Measurements from ENCODE around the gene AOPEP.

Gene AOPEP

DNA sequence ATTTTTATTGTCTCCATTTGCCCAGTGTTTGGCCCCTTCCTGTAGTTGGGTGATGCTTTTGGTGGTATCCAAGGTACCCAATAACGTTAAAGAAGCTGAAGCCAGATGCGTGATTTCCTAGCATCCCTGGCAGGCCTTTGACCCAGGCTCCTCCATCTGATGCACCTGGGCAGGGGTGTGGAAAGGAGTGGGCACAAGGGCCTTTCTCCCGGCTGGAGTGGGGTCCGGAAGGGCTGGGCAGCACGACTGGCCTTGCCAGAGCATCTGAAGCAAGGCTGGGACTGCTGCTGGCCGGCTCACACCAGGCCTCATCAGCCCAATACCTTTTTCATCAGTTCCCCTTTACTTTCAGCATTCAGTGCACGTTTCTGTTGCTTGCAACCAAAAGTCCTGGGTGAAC is 370.8 kb downstream of the AOPEP start:
- DNase-seq (ENCODE audit: low read depth, low spot score), result no peak

- no peak for DNase-seq (ENCODE audit: low read depth, low spot score)
These were observed 372.0 kb downstream of the AOPEP start for GRCh38 chr9:95098391-95098921.

- no peak for DNase-seq (ENCODE audit: low read depth, low spot score)
These were observed 373.0 kb downstream of the AOPEP start for GRCh38 chr9:95099321-95100070.

- no peak for DNase-seq (ENCODE audit: low read depth, low spot score)
These were observed 373.6 kb downstream of the AOPEP start for GRCh38 chr9:95100071-95100627.

GRCh38 chr9:95101326-95101725 is 374.8 kb downstream of the AOPEP start:
- DNase-seq (ENCODE audit: low read depth, low spot score), result no peak

- no peak for DNase-seq (ENCODE audit: low read depth, low spot score)
These were observed 375.5 kb downstream of the AOPEP start for GRCh38 chr9:95102001-95102433.

- DNase-seq (ENCODE audit: low read depth, low spot score), result no peak
These were observed 376.1 kb downstream of the AOPEP start for GRCh38 chr9:95102572-95102971.

DNA sequence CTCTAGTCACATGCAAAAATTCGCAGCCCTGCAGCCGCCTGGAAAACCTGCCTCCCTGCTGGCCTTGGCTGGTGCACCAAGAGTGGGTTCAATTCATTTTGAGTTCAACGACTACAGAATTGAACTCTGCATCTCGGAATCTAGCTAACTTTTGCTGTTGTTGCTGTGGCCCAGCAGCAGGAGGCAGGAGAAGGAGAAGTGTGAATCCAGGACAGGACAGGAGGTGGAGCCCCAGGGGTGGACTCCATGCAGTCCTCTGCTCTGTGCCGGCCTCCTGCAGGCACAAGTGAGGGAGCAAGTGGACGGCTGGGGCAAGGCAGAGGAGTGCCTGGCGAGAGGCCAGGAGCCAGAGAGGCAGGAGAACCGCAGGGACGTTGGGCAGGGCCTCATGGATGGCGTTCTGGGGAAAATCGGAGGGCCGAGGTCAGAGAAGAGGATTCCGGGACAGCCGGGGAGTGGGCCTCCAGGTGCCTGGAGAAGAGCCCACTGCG is 376.8 kb downstream of the AOPEP start:
- no peak for DNase-seq (ENCODE audit: low read depth, low spot score)

DNA sequence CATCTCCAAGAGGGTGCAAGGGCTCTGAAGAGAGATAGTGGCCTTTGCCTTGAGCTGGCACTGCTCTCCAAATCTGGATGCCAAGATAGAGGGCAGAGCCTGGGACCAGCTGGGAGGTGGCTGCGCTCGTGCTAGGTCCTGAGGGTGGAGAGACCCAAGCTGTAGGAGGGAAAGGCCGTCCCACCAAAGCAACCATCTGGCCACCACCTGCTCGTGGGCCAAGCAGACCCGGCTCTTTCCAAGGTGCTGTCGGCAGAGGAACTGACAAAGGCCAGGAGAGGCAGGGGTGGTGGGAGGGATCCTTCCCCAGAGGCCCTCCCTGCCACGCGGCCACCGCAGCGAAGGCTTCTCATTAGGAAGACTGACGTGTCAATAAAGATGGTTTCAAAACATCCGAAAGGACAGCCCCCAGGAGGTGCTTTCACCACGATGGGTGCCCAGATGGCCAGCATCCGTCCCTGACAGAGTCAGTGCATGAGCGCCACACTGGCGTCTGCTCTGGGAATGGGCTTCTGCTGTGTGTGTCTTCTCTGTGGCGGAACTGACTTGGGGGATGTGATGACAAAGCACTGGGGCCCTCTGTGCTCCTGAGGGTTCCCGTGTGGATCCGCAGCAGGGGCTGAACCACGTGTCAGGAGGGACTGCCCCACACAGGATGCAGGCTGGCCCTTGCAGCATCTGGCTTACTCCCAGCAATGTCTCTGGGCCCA is 377.5 kb downstream of the AOPEP start:
- no peak for DNase-seq (ENCODE audit: low read depth, low spot score)

DNA sequence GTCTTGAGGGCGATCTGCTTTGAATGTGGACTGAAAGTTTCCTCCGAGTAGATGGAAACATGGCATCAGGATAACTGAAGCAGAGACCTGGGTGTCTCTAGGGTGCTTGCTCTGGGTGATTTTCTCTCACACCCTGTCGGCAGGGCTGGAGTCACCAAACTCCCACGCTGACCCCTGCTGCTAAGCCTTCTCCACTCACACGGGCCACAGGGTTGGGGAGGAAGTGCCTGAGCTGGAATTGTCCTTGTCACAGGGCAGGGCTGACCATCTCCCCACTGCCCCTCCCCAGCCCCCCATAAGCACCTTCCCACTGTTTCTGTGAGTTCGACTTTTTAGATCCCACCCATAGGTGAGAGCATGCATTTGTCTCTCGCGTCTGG is 378.1 kb downstream of the AOPEP start:
- DNase-seq (ENCODE audit: low read depth, low spot score), result no peak

- no peak for DNase-seq (ENCODE audit: low read depth, low spot score)
These were observed 378.5 kb downstream of the AOPEP start for GRCh38 chr9:95104980-95105379.

GRCh38 chr9:95105519-95106287 is 379.2 kb downstream of the AOPEP start:
- no peak for DNase-seq (ENCODE audit: low read depth, low spot score)

- no peak for DNase-seq (ENCODE audit: low read depth, low spot score)
These were observed 380.7 kb downstream of the AOPEP start for GRCh38 chr9:95107001-95107749.

GRCh38 chr9:95107976-95108375 is 381.5 kb downstream of the AOPEP start:
- DNase-seq (ENCODE audit: low read depth, low spot score), result no peak

- no peak for DNase-seq (ENCODE audit: low read depth, low spot score)
These were observed 382.3 kb downstream of the AOPEP start for GRCh38 chr9:95108777-95109176.

GRCh38 chr9:95109456-95109855 is 383.0 kb downstream of the AOPEP start:
- DNase-seq (ENCODE audit: low read depth, low spot score), result no peak

DNA sequence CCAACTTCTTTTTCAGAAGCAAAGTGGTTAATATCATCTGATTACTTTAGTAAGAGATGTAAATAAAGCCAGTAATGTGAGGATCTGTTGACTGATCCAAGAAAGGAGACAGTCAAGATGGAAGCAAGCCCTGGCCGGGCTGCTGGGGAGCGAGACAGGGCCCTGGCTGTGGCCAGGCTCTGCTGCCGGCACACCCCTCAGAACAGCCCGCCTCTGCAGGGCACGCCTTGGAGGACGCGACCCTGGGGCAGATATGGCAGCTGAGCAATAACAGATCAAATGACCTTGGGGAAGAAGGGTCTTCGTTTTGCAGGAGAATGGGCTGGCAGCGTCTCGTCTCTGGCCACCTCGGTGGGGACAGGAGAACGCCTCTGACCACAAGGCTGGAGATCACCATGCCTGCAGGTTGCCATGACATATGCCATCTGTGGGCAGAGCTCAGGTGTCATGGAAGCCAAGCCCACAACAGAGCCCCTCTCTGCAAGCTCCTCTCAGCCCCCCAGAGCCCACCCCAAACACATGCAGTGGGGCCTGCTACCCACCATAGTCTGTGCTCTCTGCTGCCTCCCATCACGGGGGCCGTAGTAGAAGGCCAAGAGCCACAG is 384.5 kb downstream of the AOPEP start:
- DNase-seq (ENCODE audit: low read depth, low spot score), result no peak

- no peak for DNase-seq (ENCODE audit: low read depth, low spot score)
These were observed 385.2 kb downstream of the AOPEP start for GRCh38 chr9:95111716-95112115.

DNA sequence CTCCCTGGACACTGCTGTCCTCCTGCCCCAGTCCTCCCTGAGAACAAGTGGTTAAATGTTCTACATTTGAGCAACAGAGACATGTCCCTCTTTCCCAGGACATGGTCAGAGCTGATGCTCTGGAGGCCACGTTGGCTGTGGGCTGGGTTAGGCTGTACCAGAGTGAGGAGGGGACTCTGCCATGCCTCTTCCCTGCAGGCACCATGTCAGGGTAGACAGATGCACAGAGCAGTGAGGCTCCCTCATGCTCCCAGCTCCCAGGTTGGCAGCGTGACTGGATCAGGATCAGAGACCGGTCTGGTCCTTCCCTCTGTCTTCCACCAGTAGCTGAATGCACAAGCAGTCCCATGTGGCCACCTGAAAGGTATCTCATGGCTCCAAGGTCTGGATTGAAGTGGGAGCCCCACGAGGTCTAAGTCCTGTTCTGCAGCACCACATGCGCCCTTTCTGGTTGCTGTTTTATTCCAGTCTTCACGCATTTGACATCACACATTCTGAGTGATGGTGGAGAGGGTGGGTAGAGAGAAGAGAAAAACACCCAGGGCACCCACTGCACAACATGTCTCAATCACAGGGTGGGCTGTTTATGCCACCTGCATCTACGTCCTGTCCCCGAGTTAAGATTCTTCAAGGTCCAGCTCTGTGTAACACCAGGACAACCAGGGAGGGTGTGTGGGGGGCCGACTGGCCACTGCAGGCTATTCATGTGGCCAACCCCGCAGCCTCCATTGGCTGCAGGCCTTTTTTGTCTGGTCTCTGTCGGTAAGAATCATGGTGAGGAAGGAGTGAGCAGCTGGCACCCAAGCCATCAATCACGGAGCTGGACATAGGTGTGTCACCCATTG is 386.2 kb downstream of the AOPEP start:
- DNase-seq (ENCODE audit: low read depth, low spot score), result no peak

DNA sequence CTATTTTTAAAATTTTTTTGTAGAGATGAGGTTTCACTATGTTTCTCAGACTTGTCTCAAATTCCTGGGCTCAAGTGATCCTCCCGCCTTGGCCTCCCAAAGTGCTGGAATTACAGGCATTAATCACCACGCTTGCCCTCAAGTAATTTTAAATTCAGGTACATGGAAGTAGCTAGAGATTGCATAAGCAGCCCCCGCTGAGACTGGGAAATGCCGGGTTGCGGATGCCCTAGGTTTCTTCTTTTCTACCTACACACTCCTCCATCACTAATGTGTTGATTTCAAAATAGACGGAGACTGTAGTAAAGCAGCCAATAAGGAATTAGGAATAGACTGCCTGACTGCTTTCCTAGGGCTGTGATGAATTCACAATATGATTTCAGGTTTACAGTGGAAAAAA is 388.6 kb downstream of the AOPEP start:
- no peak for DNase-seq (ENCODE audit: low read depth, low spot score)

Measured in activated naive CD8-positive, alpha-beta T cell treated with anti-CD3 and anti-CD28 coated beads, Interleukin-2, amount 50 U/mL, for 16 hours (primary cell).